ENCODE data around the gene VSIG1. TPM values are rescaled to one million over a fixed set of nuclear protein-coding genes. Genes with fewer than 3 reads are reported as not detected.

The VSIG1 gene
- total RNA-seq, 1 experiment from 2014 or later: 1.5 TPM

- peak within 1 kb of the TSS; percentile 76 for H3K27ac ChIP-seq (ENCODE audit: insufficient read length, low read depth, low read length)
- H4K20me1 ChIP-seq (ENCODE audit: control insufficient read depth, insufficient read depth, insufficient read length): no peaks in the 10 kb centered on the region
- Mint-ChIP-seq H3K9me3 (no peaks in the 10 kb centered on the region), H3K27ac (no peak within 1 kb of the TSS), H3K4me3 (no peak within 1 kb of the TSS), H3K36me3 (ENCODE audit: insufficient read depth in 1 of 3, low read depth in 3 of 3) (peaks cover 4 to 16% (median 6%) of the 10 kb centered on the region in 3 experiments; a peak in 6 of 7 replicates), H3K27me3 (ENCODE audit: low read depth) (no peaks in the 10 kb centered on the region), H3K4me1 (peaks cover 4 to 5% of the 10 kb centered on the region in 2 experiments)
- H3K27me3 ChIP-seq (ENCODE audit: insufficient read depth, low read length): no peaks in the 10 kb centered on the region
- no peak within 1 kb of the TSS for H4K91ac ChIP-seq (ENCODE audit: insufficient read length, low read depth, low read length)
- H3K14ac ChIP-seq (ENCODE audit: insufficient read depth, low read length): peak within 1 kb of the TSS; percentile 95
- TF ChIP-seq, protein P1, sequence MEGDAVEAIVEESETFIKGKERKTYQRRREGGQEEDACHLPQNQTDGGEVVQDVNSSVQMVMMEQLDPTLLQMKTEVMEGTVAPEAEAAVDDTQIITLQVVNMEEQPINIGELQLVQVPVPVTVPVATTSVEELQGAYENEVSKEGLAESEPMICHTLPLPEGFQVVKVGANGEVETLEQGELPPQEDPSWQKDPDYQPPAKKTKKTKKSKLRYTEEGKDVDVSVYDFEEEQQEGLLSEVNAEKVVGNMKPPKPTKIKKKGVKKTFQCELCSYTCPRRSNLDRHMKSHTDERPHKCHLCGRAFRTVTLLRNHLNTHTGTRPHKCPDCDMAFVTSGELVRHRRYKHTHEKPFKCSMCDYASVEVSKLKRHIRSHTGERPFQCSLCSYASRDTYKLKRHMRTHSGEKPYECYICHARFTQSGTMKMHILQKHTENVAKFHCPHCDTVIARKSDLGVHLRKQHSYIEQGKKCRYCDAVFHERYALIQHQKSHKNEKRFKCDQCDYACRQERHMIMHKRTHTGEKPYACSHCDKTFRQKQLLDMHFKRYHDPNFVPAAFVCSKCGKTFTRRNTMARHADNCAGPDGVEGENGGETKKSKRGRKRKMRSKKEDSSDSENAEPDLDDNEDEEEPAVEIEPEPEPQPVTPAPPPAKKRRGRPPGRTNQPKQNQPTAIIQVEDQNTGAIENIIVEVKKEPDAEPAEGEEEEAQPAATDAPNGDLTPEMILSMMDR (conservative IDR thresholded peaks at IDR 0.05): no peak
- H4K8ac ChIP-seq (replicated peaks; ENCODE audit: insufficient read length, low read depth, low read length): no peak within 1 kb of the TSS
- H3K4ac ChIP-seq (ENCODE audit: low read depth, low read length): no peak within 1 kb of the TSS
- H3K23ac ChIP-seq (ENCODE audit: insufficient read length, low read depth, low read length): no peak within 1 kb of the TSS
- no peak within 1 kb of the TSS for H2BK120ac ChIP-seq (ENCODE audit: low read depth, low read length, poor library complexity, severe bottlenecking)
- no peak within 1 kb of the TSS for H2AK5ac ChIP-seq (ENCODE audit: insufficient read length, low read length)
- H3T11ph ChIP-seq (ENCODE audit: low read length): no peak within 1 kb of the TSS
- DNase-seq: peak; percentile 98
- no CpG with 5 or more reads among the region's 47 CpGs for WGBS (ENCODE audit: extremely low coverage, insufficient read length, low lambda C conversion rate)
- no peaks in the 10 kb centered on the region for H3K79me1 ChIP-seq (ENCODE audit: insufficient read depth, low read depth, low read length, poor library complexity, severe bottlenecking)
- no peak within 1 kb of the TSS for H2BK12ac ChIP-seq (ENCODE audit: insufficient read length, low read depth, low read length)
- H2AFZ ChIP-seq (ENCODE audit: low read length): peak within 1 kb of the TSS; percentile 63
- H3K4me2 ChIP-seq (ENCODE audit: insufficient read depth, insufficient read length, low read length): peak within 1 kb of the TSS; percentile 96
- no peak within 1 kb of the TSS for H3K56ac ChIP-seq (ENCODE audit: insufficient read length, low read depth, low read length)
- peak within 1 kb of the TSS; percentile 98 for H3K9ac ChIP-seq (ENCODE audit: extremely low read depth, insufficient read length, low read length)
- H2BK5ac ChIP-seq (ENCODE audit: insufficient read length, low read length): no peak within 1 kb of the TSS
- H3K23me2 ChIP-seq (ENCODE audit: insufficient read length, low read depth, low read length, poor library complexity, severe bottlenecking): peaks cover 6% of the 10 kb centered on the region
- H3K4me1 ChIP-seq (ENCODE audit: insufficient read depth, low read length): no peaks in the 10 kb centered on the region
- H3K9me3 ChIP-seq (ENCODE audit: control insufficient read depth, low read depth, low read length): no peaks in the 10 kb centered on the region
- no peak within 1 kb of the TSS for H2BK15ac ChIP-seq (ENCODE audit: low read depth, low read length)
- H3K18ac ChIP-seq (ENCODE audit: insufficient read length, low read depth, low read length): peak within 1 kb of the TSS; percentile 94
- no peak within 1 kb of the TSS for H2BK20ac ChIP-seq (ENCODE audit: low read depth, low read length, poor library complexity, severe bottlenecking)
- H3K79me2 ChIP-seq (ENCODE audit: insufficient read depth, low read length): no peaks in the 10 kb centered on the region
- H4K5ac ChIP-seq (ENCODE audit: insufficient read length, low read depth, low read length): no peak within 1 kb of the TSS
Measured at GRCh38 chrX:108091264-108091877, 46.5 kb downstream of the VSIG1 start, which contains the start of the genes ATG4A and PSMD10. TSS of gene ATG4A (plus strand) at chrX:108091778. CDS start at chrX:108091827, 49 bp downstream. TSS of gene PSMD10 (minus strand) at chrX:108091542. CDS start at chrX:108091520, 22 bp downstream.
